Activated T-helper 17 cell treated with anti-CD3 and anti-CD28 coated beads, Interleukin-2, amount 50 U/mL, for 72 hours (primary cell): ENCODE data around the gene SLC34A3. TPM values are rescaled to one million over a fixed set of nuclear protein-coding genes. Genes with fewer than 3 reads are reported as not detected.
A peak's percentile ranks its signal among the peaks of the same experiment; 100 is the strongest.

Source experiments
- ATAC-seq: fragments of 150-1000 bp; cut with Tn5 transposase; replicated peaks from 2 replicates; pipeline ENCODE4 v1.10.0; 2021; ENCODE audit warnings: mild to moderate bottlenecking, moderate library complexity
- H3K27ac Mint-ChIP-seq: one replicate; pipeline ENCODE4 v1.8.0; 2022; ENCODE audit warnings: mixed read lengths
- H3K27me3 Mint-ChIP-seq: one replicate; pipeline ENCODE4 v1.8.0; 2022; ENCODE audit warnings: mixed read lengths
- H3K36me3 Mint-ChIP-seq: one replicate; pipeline ENCODE4 v1.8.0; 2022; ENCODE audit warnings: low read depth, mild to moderate bottlenecking, mixed read lengths
- H3K4me1 Mint-ChIP-seq: one replicate; pipeline ENCODE4 v1.8.0; 2022; ENCODE audit warnings: mixed read lengths
- H3K4me3 Mint-ChIP-seq: one replicate; pipeline ENCODE4 v1.8.0; 2022; ENCODE audit warnings: mild to moderate bottlenecking, mixed read lengths
- H3K9me3 Mint-ChIP-seq: one replicate; pipeline ENCODE4 v1.8.0; 2022; ENCODE audit warnings: mixed read lengths
- total RNA-seq, 2 donors: library from RNA; stranded (reverse); gene quantifications; one replicate each; pipeline ENCODE4 v1.2.3, GENCODE V29; 2022

SLC34A3 gene
- total RNA-seq, 2 donors from 2014 or later = not detected

GRCh38 chr9:137273095-137273490 lies 42.4 kb downstream of the SLC34A3 start:
- peaks cover 39% of the 10 kb centered on the region for H3K36me3 Mint-ChIP-seq
- H3K4me3 Mint-ChIP-seq = no peak overlapping the region
- peaks cover 12% of the 10 kb centered on the region for H3K4me1 Mint-ChIP-seq
- no peaks in the 10 kb centered on the region for H3K27me3 Mint-ChIP-seq
- no peak for ATAC-seq
- no peaks in the 10 kb centered on the region for H3K9me3 Mint-ChIP-seq
- no peak overlapping the region for H3K27ac Mint-ChIP-seq

DNA sequence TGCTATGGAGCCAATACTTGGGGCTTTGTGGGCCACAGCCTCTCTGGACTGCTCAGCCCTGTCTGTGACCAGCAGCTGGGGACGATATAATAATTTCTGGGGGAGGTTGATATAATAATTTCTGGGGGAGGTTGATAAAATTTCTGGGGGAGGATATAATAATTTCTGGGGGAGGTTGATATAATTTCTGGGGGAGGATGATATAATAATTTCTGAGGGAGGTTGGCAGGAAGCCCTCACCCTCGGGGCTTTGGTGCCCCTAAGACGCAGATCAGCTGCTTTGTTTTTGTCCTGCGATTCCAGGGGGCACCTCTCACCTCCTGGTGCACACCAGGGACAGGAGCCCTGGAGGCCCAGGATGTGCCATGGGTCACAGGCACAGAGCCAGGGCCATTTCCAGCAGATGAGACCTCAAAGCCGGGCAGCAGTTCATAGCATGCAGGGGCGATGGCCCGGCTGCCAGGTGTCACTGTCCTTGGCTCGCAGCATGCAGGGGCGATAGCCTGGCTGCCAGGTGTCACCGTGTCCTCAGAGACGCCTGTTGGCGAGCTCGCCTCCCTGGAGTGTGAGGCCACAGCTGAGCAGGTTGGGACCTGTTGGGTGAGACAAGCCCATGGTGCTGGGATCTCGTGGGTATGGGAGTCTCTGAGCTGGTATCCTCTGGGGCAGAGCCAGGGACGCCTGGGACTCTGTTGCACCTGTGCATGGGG lies 43.1 kb downstream of the SLC34A3 start:
- H3K4me1 Mint-ChIP-seq = peaks cover 8% of the 10 kb centered on the region
- no peak for ATAC-seq
- H3K27me3 Mint-ChIP-seq = no peaks in the 10 kb centered on the region
- no peak overlapping the region for H3K4me3 Mint-ChIP-seq
- H3K27ac Mint-ChIP-seq = no peak overlapping the region
- H3K36me3 Mint-ChIP-seq = peaks cover 32% of the 10 kb centered on the region
- H3K9me3 Mint-ChIP-seq = no peaks in the 10 kb centered on the region

DNA sequence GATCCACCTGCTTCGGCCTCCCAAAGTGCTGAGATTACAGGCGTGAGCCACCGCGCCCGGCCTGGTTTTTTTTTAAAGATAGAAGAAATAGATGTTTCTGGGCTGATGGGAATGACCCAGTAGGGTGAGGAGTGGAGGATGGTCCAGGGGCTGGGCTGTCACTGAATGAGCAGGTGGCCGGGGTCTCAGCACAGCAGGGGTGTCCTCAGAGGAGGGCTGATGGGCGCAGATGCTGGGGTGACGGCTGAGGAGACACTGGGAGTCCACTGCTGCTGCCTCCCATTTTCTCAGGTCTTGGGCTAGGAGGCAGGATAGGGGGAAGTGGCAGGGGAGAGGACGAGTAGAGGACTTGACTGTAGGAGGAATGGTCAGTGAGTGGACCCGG lies 44.5 kb downstream of the SLC34A3 start:
- no peak overlapping the region for H3K4me3 Mint-ChIP-seq

GRCh38 chr9:137275588-137276472 lies 45.1 kb downstream of the SLC34A3 start:
- Mint-ChIP-seq H3K9me3 (no peaks in the 10 kb centered on the region), H3K4me1 (peaks cover 7% of the 10 kb centered on the region), H3K4me3 (no peak overlapping the region), H3K27ac (peak overlapping the region; percentile 5), H3K36me3 (peaks cover 18% of the 10 kb centered on the region), H3K27me3 (no peaks in the 10 kb centered on the region)
- ATAC-seq = no peak

More for the DNA sequence above, 44.5 kb downstream of the SLC34A3 start:
- Mint-ChIP-seq H3K4me1 (peaks cover 7% of the 10 kb centered on the region), H3K27me3 (no peaks in the 10 kb centered on the region), H3K27ac (peak overlapping the region; percentile 5), H3K36me3 (peaks cover 18% of the 10 kb centered on the region), H3K9me3 (no peaks in the 10 kb centered on the region)
- no peak for ATAC-seq

DNA sequence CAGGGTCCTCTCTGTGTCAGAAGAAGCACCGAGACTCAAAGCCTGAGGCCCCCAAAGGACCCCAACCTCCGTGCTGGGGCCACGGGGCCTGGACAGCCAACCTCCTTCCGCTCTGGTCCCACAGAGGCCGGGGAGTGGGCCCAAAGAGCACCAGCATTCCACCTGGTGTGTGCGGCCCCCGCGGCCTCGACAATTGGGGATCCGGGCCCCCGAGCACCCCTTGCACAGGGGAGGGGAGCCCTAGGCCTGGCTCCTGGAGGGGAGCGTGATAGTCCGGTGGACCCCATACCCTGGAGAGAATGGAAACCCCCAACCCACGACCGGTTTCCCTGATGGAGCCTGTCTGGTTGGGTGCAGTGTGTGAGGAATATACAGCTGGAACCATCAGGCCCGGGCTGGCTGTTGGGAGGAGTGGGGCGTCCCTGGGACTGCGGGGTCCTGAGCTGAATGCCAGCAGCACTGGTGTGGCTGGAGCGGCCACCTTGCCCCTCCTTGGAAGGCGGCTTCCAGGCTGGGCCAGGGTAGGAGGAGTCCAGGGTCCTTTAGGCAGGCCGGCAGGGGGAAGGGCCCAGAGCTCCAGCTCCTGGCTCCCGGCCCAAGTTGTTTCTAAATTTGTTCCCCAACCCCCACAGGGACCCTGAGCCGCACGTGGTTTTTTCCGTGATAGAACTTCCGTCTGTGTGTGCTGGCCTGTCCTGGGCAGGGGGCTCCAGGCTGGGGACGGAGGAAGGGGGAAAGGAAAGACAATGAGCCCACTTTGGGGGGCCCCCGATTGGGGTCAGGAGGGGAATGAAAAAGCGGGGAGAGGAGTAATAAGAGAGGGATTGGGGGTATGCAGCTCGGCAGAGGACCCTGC lies 46.0 kb downstream of the SLC34A3 start:
- H3K27ac Mint-ChIP-seq = peak overlapping the region; percentile 73
- peaks cover 10% of the 10 kb centered on the region for H3K36me3 Mint-ChIP-seq
- no peaks in the 10 kb centered on the region for H3K27me3 Mint-ChIP-seq
- H3K4me1 Mint-ChIP-seq = peaks cover 7% of the 10 kb centered on the region
- H3K4me3 Mint-ChIP-seq = peak overlapping the region; percentile 71
- no peak for ATAC-seq
- H3K9me3 Mint-ChIP-seq = no peaks in the 10 kb centered on the region

GRCh38 chr9:137277329-137278041 lies 46.8 kb downstream of the SLC34A3 start, which contains the start of gene TOR4A:
TSS of gene TOR4A (plus strand) at chr9:137277726. CDS start at chr9:137278690, 964 bp downstream.
- peak within 1 kb of the TSS; percentile 71 for H3K4me3 Mint-ChIP-seq
- peaks cover 9% of the 10 kb centered on the region for H3K36me3 Mint-ChIP-seq
- H3K9me3 Mint-ChIP-seq = no peaks in the 10 kb centered on the region
- peak; percentile 88 for ATAC-seq
- peaks cover 7% of the 10 kb centered on the region for H3K4me1 Mint-ChIP-seq
- peak within 1 kb of the TSS; percentile 73 for H3K27ac Mint-ChIP-seq
- H3K27me3 Mint-ChIP-seq = no peaks in the 10 kb centered on the region

GRCh38 chr9:137278061-137278701 lies 47.5 kb downstream of the SLC34A3 start:
- Mint-ChIP-seq H3K9me3 (no peaks in the 10 kb centered on the region), H3K27ac (peak overlapping the region; percentile 73), H3K27me3 (no peaks in the 10 kb centered on the region), H3K4me3 (peak overlapping the region; percentile 71), H3K4me1 (peaks cover 7% of the 10 kb centered on the region), H3K36me3 (peaks cover 7% of the 10 kb centered on the region)
- peak; percentile 7 for ATAC-seq

GRCh38 chr9:137278721-137279711 lies 48.3 kb downstream of the SLC34A3 start:
- Mint-ChIP-seq H3K27me3 (no peaks in the 10 kb centered on the region), H3K27ac (no peak overlapping the region), H3K4me3 (no peak overlapping the region), H3K9me3 (no peaks in the 10 kb centered on the region), H3K4me1 (peaks cover 7% of the 10 kb centered on the region), H3K36me3 (no peaks in the 10 kb centered on the region)
- no peak for ATAC-seq

DNA sequence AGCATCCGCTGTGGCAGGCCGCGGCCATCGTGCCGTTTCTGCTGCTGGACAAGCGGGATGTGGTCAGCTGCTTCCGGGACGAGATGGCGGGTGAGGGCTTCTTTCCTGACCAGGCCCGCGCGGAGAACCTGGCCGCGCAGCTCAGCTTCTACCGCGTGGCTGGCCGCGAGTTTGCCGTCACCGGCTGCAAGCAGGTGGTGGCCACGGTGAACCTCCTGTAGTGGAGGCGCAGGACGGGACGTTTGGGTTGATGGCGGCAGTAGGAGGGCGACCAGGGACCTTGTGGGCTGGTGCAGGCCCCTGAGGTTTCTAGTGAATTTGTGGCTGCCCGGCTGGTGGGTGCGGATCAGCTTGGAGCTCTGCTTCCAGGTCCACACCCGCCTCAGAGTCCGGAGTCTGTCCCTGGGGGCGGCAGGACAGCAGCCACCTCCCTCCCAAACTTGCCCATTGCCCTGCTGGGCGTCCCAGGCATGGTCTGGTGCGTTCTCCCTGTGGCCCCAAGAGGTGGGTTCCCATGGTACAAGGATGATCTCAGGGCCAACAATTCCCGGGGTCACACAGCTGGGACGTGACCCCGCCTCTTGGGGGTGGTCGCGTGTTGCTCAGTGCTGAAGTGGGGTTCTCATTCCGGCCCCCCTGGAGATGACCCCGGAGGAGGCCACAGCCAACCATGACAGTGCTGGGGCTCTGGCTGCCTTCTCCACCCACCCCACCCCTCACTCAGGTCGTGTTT lies 49.2 kb downstream of the SLC34A3 start:
- Mint-ChIP-seq H3K36me3 (no peaks in the 10 kb centered on the region), H3K4me3 (no peak overlapping the region), H3K9me3 (no peaks in the 10 kb centered on the region), H3K27me3 (no peaks in the 10 kb centered on the region), H3K27ac (no peak overlapping the region), H3K4me1 (peaks cover 7% of the 10 kb centered on the region)
- ATAC-seq = no peak

- Mint-ChIP-seq H3K27ac (no peak overlapping the region), H3K27me3 (no peaks in the 10 kb centered on the region), H3K9me3 (no peaks in the 10 kb centered on the region), H3K4me1 (peaks cover 1% of the 10 kb centered on the region), H3K36me3 (no peaks in the 10 kb centered on the region), H3K4me3 (no peak overlapping the region)
- no peak for ATAC-seq
Measured at GRCh38 chr9:137280474-137281344, 50.0 kb downstream of the SLC34A3 start.

- H3K27me3 Mint-ChIP-seq = no peaks in the 10 kb centered on the region
- H3K27ac Mint-ChIP-seq = no peak overlapping the region
- H3K4me1 Mint-ChIP-seq = no peaks in the 10 kb centered on the region
- no peaks in the 10 kb centered on the region for H3K36me3 Mint-ChIP-seq
- no peak for ATAC-seq
- no peak overlapping the region for H3K4me3 Mint-ChIP-seq
- H3K9me3 Mint-ChIP-seq = no peaks in the 10 kb centered on the region
Measured at GRCh38 chr9:137281345-137282116, 50.8 kb downstream of the SLC34A3 start.
